K562 (cell line): ENCODE results near the gene SHISAL1.

ENCODE experiments used
- FOXM1 ChIP-seq, 2 experiments: fragments of 450-650 bp in 1 of 2; sonication (generic) in 1 of 2; formaldehyde crosslinking in 1 of 2; IDR thresholded peaks; 2 replicates each; pipeline versions ENCODE4 v1.6.1 to v1.9.0; 2017 to 2022; ENCODE audit warnings: low read depth in 2 of 2, mild to moderate bottlenecking in 2 of 2, missing genetic modification reagents in 1 of 2, moderate library complexity in 1 of 2
- JUNB ChIP-seq: fragments of 450-650 bp; formaldehyde crosslinking; conservative IDR thresholded peaks from 2 replicates; pipeline ENCODE4 v1.4.0; 2020; ENCODE audit warnings: mild to moderate bottlenecking
- KLF16 ChIP-seq: IDR thresholded peaks from 2 replicates; pipeline ENCODE4 v1.6.1; 2016; ENCODE audit warnings: antibody characterized with exemption
- POLR2AphosphoS5 ChIP-seq: IDR thresholded peaks from 2 replicates; pipeline ENCODE4 v1.6.1; 2011; ENCODE audit warnings: mild to moderate bottlenecking, low read depth, low read length, moderate library complexity; ENCODE audit not compliant: control insufficient read depth, insufficient read depth
- ZNF263 ChIP-seq: sonication (generic); formaldehyde crosslinking; IDR thresholded peaks from 2 replicates; pipeline ENCODE4 v1.8.0; 2022; ENCODE audit warnings: mild to moderate bottlenecking, missing genetic modification reagents, borderline replicate concordance
- TF ChIP-seq, protein P1 (sequence below): sonication (generic); formaldehyde crosslinking; IDR thresholded peaks from 2 replicates; pipeline ENCODE4 v1.8.1; 2023; ENCODE audit warnings: mild to moderate bottlenecking, missing genetic modification reagents
- TF ChIP-seq, protein P2 (sequence below): conservative IDR thresholded peaks from 2 replicates; pipeline ENCODE4 v1.6.1; 2011; ENCODE audit warnings: low read depth, mild to moderate bottlenecking, low read length; ENCODE audit not compliant: control insufficient read depth
- TF ChIP-seq, protein P3 (sequence below): IDR thresholded peaks from 3 replicates; pipeline ENCODE4 v1.6.1; 2011; ENCODE audit warnings: borderline replicate concordance, mild to moderate bottlenecking; ENCODE audit not compliant: insufficient read length, insufficient read depth

DNA sequence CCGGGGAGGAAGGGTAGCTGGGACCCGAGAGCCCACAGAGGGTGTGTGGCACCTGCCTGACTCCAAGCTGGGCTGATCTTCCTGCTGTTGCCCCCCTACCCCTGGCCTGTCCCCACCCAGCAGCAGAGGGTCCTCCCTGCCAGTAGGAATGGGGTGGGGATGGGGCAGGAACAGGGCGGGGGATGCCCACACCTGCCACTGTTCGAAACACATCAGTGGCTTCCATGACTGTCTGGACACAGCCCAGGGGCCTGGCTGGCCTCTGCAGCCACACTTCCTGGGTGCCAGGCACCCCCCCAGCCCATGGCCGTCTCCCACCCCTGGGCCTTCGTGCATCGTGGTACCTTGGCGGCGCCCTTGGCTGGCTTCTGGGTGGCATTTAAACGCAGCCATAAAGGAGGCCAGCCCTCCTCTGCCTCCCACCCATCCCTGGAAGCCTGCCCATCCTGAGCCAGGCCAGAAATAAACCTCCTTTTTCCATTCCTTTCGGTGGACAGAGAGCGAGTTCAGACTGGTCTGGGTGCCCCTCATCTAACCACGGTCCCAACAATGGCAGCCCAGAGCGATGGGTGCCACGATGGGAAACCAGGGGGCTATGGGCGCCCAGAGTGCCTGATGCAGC lies 745 bp upstream of the SHISAL1 start:
- TF ChIP-seq FOXM1 (IDR thresholded peaks at IDR 0.05; ENCODE audit: low read depth) (no peak), FOXM1 (CRISPR knock-in tag; IDR thresholded peaks at IDR 0.05; ENCODE audit: low read depth) (no peak), ZNF263 (CRISPR knock-in tag) (no peak), KLF16 (no peak), POLR2AphosphoS5 (no peak), JUNB (no peak)
- TF ChIP-seq, protein P1, sequence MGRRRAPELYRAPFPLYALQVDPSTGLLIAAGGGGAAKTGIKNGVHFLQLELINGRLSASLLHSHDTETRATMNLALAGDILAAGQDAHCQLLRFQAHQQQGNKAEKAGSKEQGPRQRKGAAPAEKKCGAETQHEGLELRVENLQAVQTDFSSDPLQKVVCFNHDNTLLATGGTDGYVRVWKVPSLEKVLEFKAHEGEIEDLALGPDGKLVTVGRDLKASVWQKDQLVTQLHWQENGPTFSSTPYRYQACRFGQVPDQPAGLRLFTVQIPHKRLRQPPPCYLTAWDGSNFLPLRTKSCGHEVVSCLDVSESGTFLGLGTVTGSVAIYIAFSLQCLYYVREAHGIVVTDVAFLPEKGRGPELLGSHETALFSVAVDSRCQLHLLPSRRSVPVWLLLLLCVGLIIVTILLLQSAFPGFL = no peak
- TF ChIP-seq, protein P2, sequence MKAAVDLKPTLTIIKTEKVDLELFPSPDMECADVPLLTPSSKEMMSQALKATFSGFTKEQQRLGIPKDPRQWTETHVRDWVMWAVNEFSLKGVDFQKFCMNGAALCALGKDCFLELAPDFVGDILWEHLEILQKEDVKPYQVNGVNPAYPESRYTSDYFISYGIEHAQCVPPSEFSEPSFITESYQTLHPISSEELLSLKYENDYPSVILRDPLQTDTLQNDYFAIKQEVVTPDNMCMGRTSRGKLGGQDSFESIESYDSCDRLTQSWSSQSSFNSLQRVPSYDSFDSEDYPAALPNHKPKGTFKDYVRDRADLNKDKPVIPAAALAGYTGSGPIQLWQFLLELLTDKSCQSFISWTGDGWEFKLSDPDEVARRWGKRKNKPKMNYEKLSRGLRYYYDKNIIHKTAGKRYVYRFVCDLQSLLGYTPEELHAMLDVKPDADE = no peak
- TF ChIP-seq, protein P3, sequence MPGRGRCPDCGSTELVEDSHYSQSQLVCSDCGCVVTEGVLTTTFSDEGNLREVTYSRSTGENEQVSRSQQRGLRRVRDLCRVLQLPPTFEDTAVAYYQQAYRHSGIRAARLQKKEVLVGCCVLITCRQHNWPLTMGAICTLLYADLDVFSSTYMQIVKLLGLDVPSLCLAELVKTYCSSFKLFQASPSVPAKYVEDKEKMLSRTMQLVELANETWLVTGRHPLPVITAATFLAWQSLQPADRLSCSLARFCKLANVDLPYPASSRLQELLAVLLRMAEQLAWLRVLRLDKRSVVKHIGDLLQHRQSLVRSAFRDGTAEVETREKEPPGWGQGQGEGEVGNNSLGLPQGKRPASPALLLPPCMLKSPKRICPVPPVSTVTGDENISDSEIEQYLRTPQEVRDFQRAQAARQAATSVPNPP = no peak
